NCI-H1105 (cell line): Measurements from ENCODE around the gene MTR.
"Not testable (repeated sequence)": the region's sequence is repeated elsewhere in the genome, so short reads cannot be mapped to it uniquely, and the experiment has no call there.

Source experiments
- DNase-seq: peaks from one replicate; lab custom pipeline; 2025; lab: John Stamatoyannopoulos, UW

MTR gene

GRCh38 chr1:236834876-236835275 is 39.8 kb downstream of the MTR start:
- no peak for DNase-seq

GRCh38 chr1:236835491-236835890 is 40.4 kb downstream of the MTR start:
- DNase-seq, result no peak

- DNase-seq, result no peak
Measured at GRCh38 chr1:236836157-236836556, 41.1 kb downstream of the MTR start.

- no peak for DNase-seq
Measured at GRCh38 chr1:236837115-236837514, 42.0 kb downstream of the MTR start.

- DNase-seq, result no peak
Measured at GRCh38 chr1:236837897-236838296, 42.8 kb downstream of the MTR start.

GRCh38 chr1:236841341-236841740 is 46.2 kb downstream of the MTR start:
- DNase-seq, result no peak

- DNase-seq, result no peak
Measured at GRCh38 chr1:236844499-236845271, 49.6 kb downstream of the MTR start.

GRCh38 chr1:236845830-236846229 is 50.7 kb downstream of the MTR start:
- no peak for DNase-seq

- DNase-seq, result no peak
Measured at GRCh38 chr1:236848274-236848923, 53.3 kb downstream of the MTR start.

GRCh38 chr1:236850077-236850979 is 55.2 kb downstream of the MTR start:
- DNase-seq, result no peak

GRCh38 chr1:236851871-236852270 is 56.8 kb downstream of the MTR start:
- DNase-seq, result no peak

GRCh38 chr1:236853921-236854604 is 59.0 kb downstream of the MTR start:
- DNase-seq, result no peak

GRCh38 chr1:236854605-236854983 is 59.5 kb downstream of the MTR start:
- no peak for DNase-seq

- not testable (repeated sequence) for DNase-seq
Measured at GRCh38 chr1:236856649-236857048, 61.6 kb downstream of the MTR start.

- no peak for DNase-seq
Measured at GRCh38 chr1:236858165-236858564, 63.1 kb downstream of the MTR start.

- DNase-seq, result no peak
Measured at GRCh38 chr1:236860101-236860500, 65.0 kb downstream of the MTR start.

- DNase-seq, result no peak
Measured at GRCh38 chr1:236860674-236861073, 65.6 kb downstream of the MTR start.

- DNase-seq, result no peak
Measured at GRCh38 chr1:236861560-236862218, 66.6 kb downstream of the MTR start.

- no peak for DNase-seq
Measured at GRCh38 chr1:236862219-236862591, 67.1 kb downstream of the MTR start.

- no peak for DNase-seq
Measured at GRCh38 chr1:236862615-236863211, 67.6 kb downstream of the MTR start.

GRCh38 chr1:236864211-236864610 is 69.1 kb downstream of the MTR start:
- no peak for DNase-seq
